Rectal smooth muscle tissue (tissue), 1 donor: ENCODE results near the gene PPARA.
"Not testable (repeated sequence)": the region's sequence is repeated elsewhere in the genome, so short reads cannot be mapped to it uniquely, and the experiment has no call there.

ENCODE experiments used
- H3K27ac ChIP-seq: one replicate; pipeline ENCODE4 v1.7.0; 2013; ENCODE audit warnings: low read depth, low read length, inconsistent platforms
- H3K27me3 ChIP-seq: one replicate; pipeline ENCODE4 v1.7.0; 2013; ENCODE audit warnings: low read length; ENCODE audit not compliant: control insufficient read depth, insufficient read depth
- H3K36me3 ChIP-seq: one replicate; pipeline ENCODE4 v1.7.0; 2013; ENCODE audit warnings: low read length; ENCODE audit not compliant: control insufficient read depth, insufficient read depth
- H3K4me1 ChIP-seq: one replicate; pipeline ENCODE4 v1.7.0; 2013; ENCODE audit warnings: low read length; ENCODE audit not compliant: control insufficient read depth, insufficient read depth
- H3K4me3 ChIP-seq: one replicate; pipeline ENCODE4 v1.7.0; 2013; ENCODE audit warnings: low read length
- H3K9ac ChIP-seq: one replicate; pipeline ENCODE4 v1.7.0; 2013; ENCODE audit warnings: low read length

The PPARA gene

DNA sequence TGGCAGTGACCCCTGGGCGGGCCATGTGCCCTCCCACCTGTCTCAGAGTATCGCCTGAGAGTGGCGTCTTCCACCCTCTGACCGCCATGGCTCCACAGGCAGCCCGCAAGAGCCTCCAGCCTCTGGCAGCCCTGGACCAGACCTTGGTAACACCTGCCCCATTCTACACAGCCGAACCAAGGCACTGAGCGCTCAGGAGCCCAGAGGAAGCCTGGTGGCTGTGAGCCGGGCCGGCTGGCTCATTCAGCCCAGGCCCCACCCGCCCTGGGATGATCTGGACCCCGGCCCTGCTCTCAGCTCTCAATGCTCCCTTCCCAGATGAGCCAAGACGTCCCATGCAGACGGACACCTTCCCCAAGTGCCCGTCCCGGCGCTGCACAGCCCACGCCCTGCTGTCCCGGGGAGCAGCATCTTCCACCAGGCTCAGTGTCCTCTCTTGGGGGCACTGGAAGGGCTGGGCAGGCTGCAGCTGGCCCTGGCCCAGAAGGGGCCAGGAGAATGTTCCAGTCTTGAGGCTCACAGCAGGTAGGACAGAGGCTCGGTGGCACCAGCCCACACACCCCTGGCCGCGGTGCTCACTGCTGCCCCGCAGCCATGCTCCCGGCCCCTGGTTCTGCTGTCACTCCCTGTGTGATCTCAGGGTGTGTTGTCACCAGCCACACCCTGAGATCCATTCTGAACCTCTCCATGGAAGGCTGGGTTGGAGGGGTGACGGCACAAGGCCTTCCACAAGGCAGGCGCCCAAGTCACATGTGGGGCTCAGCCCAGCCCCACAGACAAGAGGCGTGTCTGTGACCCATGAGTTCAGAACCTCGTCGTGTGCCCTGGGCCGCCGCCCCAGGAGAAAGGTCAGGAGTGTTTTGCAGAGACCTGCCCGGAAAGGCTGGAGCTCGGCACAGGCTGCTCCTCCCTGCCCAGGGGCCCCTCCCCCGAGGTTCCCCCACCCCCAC lies 24.2 kb upstream of the PPARA start:
- Histone ChIP-seq H3K36me3 (no peaks in the 10 kb centered on the region), H3K27me3 (no peaks in the 10 kb centered on the region), H3K27ac (no peak overlapping the region), H3K4me3 (no peak overlapping the region), H3K9ac (no peak overlapping the region), H3K4me1 (no peaks in the 10 kb centered on the region)

DNA sequence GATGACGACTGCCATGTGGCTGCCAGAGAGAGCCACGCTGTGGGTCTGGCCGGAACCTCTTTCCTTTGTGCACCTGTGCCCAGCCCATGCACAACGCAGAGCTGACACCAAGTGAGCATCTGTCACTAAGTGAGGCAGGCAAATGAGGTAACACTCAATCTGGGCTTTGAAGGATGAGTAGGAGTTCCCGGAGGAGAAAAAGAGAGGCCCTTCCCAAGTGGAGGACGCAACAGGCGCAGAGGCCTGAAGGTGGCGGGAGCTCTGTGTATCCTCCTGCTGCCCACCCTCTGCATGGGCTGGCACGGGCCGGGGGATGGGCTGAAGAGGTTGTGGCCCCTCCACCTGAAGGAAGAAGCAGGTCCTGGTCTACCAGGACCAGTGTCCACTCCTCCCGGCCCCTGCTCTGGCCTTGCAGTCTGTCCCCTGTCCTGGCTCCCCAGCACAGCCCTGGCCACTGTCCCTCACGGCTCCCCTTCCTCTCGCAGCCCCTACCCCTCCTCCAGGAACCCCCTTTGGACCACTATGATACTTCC lies 23.4 kb upstream of the PPARA start:
- no peaks in the 10 kb centered on the region for H3K4me1 ChIP-seq
- H3K27ac ChIP-seq = no peak overlapping the region

DNA sequence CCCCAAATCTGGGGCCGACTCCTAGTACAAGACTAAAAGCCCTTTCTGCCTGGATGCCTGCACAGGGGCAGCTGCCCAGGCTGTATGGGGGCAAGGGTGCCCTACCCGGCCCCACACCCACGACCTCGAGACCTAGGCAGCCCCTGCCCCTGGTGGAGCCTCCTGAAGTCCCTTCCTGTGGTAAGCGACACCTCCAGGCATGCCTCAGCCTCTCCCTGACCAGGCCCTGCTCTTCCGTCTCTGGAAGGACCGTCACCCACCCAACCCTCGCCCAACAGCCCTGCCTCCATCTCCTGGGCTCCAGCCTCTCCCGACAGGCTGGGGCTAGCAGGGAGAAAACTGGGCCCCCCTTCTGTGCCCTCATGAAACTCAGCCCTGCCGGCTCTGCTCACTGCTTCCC lies 22.8 kb upstream of the PPARA start:
- Histone ChIP-seq H3K27ac (no peak overlapping the region), H3K4me1 (no peaks in the 10 kb centered on the region), H3K9ac (no peak overlapping the region), H3K36me3 (no peaks in the 10 kb centered on the region), H3K27me3 (no peaks in the 10 kb centered on the region), H3K4me3 (no peak overlapping the region)

More for the DNA sequence above, 23.4 kb upstream of the PPARA start:
- H3K4me3 ChIP-seq = no peak overlapping the region
- no peaks in the 10 kb centered on the region for H3K36me3 ChIP-seq
- H3K27me3 ChIP-seq = no peaks in the 10 kb centered on the region
- H3K9ac ChIP-seq = no peak overlapping the region

DNA sequence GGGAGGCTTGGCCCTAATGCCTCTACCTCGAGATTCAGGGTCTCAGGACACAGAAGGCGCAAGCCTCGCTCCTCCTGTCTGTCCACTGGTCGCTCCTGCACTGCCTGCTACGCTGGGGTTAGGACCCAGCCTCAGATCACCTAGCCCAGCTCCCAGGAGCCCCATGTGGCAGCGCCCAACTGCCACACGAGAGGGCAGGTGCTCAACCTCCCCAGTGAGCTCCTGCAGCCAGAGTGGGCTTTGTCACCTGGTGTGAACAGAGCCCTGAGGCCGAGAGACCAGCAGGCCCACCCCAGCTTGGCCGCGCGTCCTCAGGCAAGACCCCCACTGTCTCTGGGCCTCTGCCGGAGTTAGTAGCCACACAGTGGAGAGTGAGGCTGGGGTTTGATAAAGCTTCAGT lies 21.7 kb upstream of the PPARA start:
- H3K27ac ChIP-seq = no peak overlapping the region
- no peaks in the 10 kb centered on the region for H3K27me3 ChIP-seq
- H3K4me1 ChIP-seq = no peaks in the 10 kb centered on the region
- no peak overlapping the region for H3K9ac ChIP-seq
- H3K4me3 ChIP-seq = no peak overlapping the region
- H3K36me3 ChIP-seq = no peaks in the 10 kb centered on the region

DNA sequence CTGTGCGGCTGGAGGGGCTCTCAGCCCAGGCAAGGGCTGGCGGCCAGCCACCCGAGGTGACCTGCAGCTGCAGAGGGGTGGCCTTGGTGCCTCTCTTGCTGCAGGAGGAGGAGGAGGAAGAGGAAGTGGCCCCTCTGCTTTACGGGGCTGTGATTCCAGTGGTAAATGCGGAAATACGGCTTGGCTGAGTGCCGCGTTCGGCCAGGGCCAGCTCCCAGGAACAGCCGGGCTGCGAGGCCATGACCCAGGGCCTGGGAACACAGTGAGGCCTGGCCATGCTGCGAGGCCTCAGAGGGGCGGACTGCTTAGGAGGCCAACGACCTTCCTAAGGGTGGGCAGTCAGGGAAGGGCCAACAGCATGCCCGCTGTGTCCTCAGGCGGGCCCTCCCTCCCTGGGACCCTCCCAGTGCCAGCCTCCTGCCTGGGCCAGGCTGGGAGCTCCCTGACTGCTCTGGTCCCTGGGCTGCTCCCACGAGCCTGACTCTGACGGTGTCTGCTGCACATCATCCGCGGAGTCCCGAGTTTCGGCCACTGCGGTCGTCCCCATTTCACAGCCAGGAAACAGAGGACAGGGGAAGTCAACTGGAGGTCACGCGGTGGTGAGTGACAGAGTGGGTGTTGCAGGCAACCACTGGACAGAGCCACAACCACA lies 20.8 kb upstream of the PPARA start:
- Histone ChIP-seq H3K27ac (peak overlapping the region; percentile 32), H3K4me1 (no peaks in the 10 kb centered on the region), H3K36me3 (no peaks in the 10 kb centered on the region), H3K9ac (no peak overlapping the region), H3K27me3 (no peaks in the 10 kb centered on the region), H3K4me3 (peak overlapping the region; percentile 41)

DNA sequence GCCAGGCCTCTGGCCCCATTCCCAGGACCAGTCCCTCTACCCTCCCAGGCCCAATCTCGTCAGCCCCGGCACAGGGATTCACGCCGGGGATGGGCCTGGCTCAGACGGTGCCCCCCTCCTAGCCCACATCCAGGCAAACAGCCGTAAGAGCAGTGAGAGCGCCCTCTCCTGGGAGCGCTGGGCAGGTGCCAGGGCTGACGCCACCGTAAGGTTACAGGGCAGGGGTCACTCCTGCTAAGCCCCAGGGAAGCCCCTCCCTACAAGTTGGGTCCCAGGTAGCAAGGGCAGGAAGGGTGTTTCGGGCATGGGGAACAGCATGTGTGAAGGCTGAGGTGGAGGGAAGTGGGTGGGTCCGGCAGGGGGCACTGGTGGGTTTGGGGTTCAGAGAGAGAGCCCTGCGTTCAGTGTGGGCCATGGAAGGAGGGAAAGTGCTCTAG lies 19.2 kb upstream of the PPARA start:
- Histone ChIP-seq H3K27me3 (no peaks in the 10 kb centered on the region), H3K4me3 (no peak overlapping the region), H3K36me3 (no peaks in the 10 kb centered on the region), H3K9ac (no peak overlapping the region), H3K27ac (no peak overlapping the region), H3K4me1 (no peaks in the 10 kb centered on the region)

DNA sequence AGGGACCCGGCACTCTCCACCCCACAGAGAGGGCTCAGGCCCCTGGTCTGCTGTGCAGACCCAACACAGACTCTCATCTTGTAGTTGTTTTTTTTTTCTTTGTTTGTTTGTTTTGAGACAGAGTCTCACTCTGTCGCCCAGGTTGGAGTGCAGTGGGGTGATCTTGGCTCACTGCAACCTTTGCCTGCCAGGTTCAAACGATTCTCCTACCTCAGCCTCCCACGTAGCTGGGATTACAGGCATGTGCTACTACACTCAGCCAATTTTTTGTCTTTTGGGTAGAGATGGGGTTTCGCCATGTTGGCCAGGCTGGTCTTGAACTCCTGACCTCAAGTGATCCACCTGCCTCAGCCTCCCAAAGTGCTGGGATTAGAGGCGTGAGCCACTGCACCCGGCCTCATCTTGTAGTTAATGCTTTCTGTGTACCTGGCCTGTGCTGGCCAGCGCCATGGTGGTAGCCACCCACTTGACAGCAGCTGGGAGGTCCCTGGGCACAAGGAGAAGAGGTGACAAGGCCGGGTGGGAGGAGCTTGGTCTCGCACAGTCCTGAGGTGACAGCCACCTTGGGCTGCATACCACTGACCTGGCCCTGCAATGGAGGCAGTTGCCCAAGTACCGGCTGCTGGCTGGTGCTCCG lies 18.0 kb upstream of the PPARA start:
- H3K9ac ChIP-seq, H3K27ac ChIP-seq, H3K27me3 ChIP-seq, H3K4me1 ChIP-seq, H3K36me3 ChIP-seq, H3K4me3 ChIP-seq: not testable (repeated sequence)

DNA sequence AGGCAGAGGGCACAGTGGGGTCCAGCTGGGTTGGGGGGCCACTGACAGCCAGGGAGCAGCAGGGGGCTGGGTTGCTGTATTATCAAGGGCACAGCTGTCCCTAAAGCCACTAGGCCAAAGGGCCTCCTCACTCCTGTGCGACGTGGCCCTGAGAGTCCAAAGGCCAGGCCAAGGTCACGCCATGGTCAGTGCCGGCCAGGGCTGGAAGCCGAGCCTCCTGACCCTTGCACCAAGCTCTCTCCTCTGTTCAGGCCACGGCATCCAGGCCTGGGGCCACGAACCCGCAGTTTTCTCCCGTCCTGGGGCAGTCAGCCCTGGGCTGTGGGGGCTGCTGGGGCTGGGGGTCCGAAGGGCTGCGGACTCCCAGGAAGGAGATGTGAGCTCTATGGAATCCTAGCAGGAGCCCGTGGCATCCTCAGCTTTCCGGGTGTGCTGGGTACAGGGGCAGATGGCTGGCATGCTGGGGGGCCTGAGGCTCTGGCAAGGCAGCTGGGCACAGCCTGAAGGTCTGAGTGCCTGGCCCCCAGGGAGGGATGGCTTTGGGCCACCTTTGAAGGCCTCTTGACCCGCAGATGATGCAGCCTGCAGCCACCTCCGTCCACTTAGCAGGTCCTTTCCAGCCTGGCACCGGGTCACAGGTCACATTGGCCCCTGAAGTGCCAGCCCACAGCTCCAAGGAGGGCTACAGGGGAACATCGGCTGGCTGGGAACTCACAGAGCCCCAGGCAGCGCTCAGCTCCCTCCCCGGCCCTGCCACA lies 17.3 kb upstream of the PPARA start:
- no peaks in the 10 kb centered on the region for H3K4me1 ChIP-seq
- no peak overlapping the region for H3K4me3 ChIP-seq
- H3K27me3 ChIP-seq = no peaks in the 10 kb centered on the region
- H3K27ac ChIP-seq = no peak overlapping the region
- H3K9ac ChIP-seq = no peak overlapping the region
- H3K36me3 ChIP-seq = no peaks in the 10 kb centered on the region

DNA sequence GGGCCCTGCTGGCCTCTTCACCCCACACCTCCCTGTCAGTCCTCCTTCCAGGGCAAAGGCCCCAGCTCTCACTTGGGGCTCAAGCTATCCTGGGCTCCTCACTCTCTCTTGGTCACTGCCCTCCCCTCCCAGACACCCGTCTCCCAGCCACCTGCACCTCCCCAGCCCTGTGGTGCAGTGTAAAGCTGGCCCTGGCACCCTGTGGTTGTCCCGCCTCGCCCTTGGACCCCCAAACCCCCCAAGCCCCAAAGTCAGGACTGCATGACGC lies 16.8 kb upstream of the PPARA start:
- Histone ChIP-seq H3K27ac (no peak overlapping the region), H3K9ac (no peak overlapping the region), H3K4me3 (no peak overlapping the region), H3K4me1 (no peaks in the 10 kb centered on the region), H3K36me3 (no peaks in the 10 kb centered on the region), H3K27me3 (no peaks in the 10 kb centered on the region)

DNA sequence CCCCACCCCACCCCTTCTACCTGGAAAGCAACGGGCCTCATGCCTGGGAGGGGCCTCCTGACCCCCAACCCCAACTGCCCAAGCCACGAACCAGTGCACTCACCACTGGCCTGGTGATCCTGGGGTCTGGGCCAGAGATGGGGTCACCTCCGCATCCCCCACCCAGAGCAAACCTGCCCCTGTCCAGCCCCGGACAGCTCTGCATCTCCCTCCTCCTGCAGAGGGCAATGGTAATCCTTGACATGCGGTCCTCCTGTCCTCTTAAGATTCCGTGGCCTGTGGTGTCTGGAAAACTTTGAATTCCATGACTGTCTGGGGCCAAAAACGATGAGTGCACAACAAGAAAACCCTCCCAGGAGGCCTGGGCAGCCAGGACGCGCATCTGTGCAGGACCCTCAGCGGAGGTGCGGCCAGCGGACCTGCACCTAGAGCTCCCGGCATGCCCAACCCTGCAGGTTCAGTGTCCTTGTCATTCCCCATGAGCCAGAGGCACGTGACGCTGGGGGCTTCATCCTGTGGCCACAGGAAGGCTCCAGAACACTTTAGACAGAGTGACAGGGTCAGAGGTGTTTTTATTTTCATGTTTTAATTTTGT lies 16.1 kb upstream of the PPARA start:
- Histone ChIP-seq H3K9ac (no peak overlapping the region), H3K4me3 (no peak overlapping the region), H3K4me1 (no peaks in the 10 kb centered on the region), H3K27ac (no peak overlapping the region), H3K36me3 (no peaks in the 10 kb centered on the region), H3K27me3 (no peaks in the 10 kb centered on the region)

DNA sequence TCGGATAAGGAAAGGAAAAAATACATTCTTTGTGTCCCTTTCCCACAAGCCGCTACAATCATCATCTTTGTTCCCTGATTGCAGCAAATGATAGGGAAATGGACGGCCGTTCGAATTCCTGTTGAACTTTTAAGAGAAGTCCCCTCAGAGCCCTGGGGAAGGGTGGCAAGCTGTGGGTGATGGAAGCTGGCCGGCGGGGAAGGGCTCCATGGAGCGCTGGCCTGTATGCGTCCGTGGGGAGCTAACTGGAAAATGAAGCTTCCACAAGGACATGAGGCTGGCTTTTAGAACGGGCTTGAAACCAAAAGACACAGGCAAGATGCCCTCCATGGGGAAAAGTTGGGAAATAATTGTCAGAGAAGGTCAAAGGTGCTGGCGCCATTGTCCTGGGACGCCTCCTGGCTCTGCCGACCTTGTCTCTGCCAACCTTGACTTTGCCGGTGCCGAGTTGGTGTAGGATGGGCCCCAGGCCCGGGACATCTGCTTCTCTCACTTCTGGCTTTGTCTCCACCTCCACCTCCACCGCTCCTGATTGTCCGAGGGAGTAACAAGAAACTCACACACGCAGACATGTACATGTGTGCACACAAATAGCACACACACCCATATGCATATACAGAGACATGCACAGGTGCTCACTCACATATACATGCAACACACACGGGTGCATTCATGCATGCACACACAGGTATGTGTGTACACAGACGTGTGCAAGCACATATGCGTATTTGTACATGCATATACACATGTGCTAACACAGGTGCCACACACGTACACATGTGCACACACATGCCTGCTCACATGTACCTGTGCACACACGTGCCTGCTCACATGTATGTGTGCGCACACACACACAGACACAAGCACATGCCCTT lies 14.5 kb upstream of the PPARA start:
- Histone ChIP-seq H3K27ac (no peak overlapping the region), H3K27me3 (no peaks in the 10 kb centered on the region), H3K4me1 (peaks cover 2% of the 10 kb centered on the region), H3K9ac (no peak overlapping the region), H3K4me3 (no peak overlapping the region), H3K36me3 (no peaks in the 10 kb centered on the region)
